GM18502 (cell line): ENCODE data around the gene IDS.

Experiments
- ATAC-seq: cut with Tn5 transposase; IDR thresholded peaks from one replicate; pipeline ENCODE4 v1.9.1; 2021; ENCODE audit warnings: mild to moderate bottlenecking; ENCODE audit not compliant: unreplicated experiment, poor library complexity

Gene IDS

DNA sequence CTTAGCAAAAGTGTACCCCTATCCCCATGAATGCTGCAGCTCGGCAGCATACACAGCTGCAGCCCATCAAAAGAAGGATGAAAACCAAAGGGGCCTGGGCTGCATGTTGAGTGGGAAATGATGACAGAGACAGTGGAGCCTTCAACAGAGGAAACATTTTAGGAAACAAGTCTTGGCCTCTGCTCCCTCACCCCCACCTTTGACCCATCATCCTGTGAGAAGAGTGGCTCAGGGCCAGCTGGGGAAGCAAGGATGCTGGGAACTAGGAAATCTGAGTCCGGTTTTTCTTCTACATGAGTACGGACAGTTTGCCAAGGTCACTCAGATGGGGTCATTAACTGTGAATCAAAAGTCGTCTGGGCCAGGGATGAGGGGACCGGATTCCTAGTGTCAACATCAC is 37.2 kb downstream of the IDS start:
- no peak for ATAC-seq

GRCh38 chrX:149467461-149467860 is 37.6 kb downstream of the IDS start:
- ATAC-seq = no peak

DNA sequence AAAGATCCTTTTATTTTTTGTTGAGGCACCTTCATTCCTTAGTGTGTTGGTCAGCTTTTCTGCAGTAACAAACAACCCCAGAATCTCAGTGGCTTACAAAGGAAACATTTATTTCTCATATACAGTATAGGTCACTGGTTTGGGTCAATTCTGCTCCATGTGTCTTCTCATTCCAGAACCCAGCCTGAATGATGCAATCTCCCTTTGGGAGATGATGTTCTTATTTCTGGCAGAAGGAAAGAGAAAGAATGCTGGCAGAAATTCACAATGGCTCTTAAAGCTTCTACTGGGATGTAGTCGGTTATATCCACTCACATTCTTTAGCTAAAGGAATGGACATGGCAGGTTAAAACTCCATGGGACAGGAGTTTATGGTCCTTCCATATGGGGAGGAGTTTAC is 42.3 kb downstream of the IDS start:
- ATAC-seq = no peak

GRCh38 chrX:149461746-149462145 is 43.4 kb downstream of the IDS start:
- no peak for ATAC-seq

- ATAC-seq = no peak
Measured at GRCh38 chrX:149458586-149458985, 46.5 kb downstream of the IDS start.

- no peak for ATAC-seq
Measured at GRCh38 chrX:149456476-149457245, 48.4 kb downstream of the IDS start.

GRCh38 chrX:149455934-149456333 is 49.2 kb downstream of the IDS start:
- ATAC-seq = no peak

- no peak for ATAC-seq
Measured at GRCh38 chrX:149453906-149454822, 50.9 kb downstream of the IDS start.

DNA sequence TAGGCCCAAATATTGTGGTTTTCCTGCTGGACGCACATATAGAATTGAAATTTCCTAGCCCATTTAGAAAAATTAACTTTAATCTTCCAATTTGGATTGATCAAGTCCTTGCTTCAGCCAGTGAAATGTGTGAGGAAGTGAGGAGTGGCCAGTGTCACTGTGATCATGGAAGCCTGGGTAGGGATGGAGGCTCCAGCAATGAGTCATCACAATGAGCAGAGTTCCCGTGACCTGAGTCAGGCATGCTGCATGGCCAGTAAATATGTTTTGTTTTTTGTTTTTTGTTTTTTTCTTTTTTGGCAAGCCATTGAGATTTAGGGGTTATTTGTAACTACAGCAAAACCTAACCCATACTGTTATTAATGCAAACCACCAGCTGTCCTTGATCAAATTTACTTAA is 52.1 kb downstream of the IDS start:
- no peak for ATAC-seq

GRCh38 chrX:149433451-149433850 is 71.7 kb downstream of the IDS start:
- no peak for ATAC-seq

DNA sequence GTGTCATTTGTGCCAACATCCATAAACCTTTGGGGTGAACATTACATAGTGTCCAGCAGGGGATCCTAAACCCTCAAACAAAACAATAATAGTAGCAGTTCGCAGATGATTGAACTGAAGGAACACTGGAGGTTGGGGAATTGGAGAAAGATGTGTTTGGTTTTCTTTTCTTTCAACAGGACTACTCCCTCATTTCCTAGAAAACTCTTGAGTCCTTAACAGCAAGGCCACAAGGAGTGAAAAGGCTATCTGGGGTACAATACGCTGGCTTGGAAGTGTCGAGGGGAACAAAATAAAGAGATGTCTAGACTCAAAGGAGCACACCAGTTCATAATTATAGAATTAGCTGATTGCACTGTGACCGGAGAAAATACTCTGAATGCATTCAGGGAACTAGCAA is 72.1 kb downstream of the IDS start:
- no peak for ATAC-seq
